HepG2 (cell line): ENCODE measurements around the gene FHIT. TPM values are rescaled to one million over a fixed set of nuclear protein-coding genes. Genes with fewer than 3 reads are reported as not detected.

Experiments
- ATAC-seq: fragments of 200-7000 bp; cut with Tn5 transposase; 3 replicates; pipeline ENCODE4 v1.9.1; 2020; ENCODE audit warnings: mild to moderate bottlenecking, moderate library complexity
- BruUV-seq: library from RNA; stranded (reverse); fragments of 400-500 nt; replicated peaks from 2 replicates; lab custom pipeline; 2021; lab: Mats Ljungman, UMichigan
- CTCF ChIA-PET: fragments of 300-600 bp; formaldehyde crosslinking; extraction: SDS; loops from one replicate; lab custom pipeline; 2021; ENCODE audit warnings: low total read pairs, inconsistent platforms, low intra/inter-chr PET ratio; lab: Yijun Ruan, JAX
- POLR2A ChIA-PET: fragments of 350-600 bp; sonication (Branson Sonifier 250); formaldehyde crosslinking; loops from one replicate; lab custom pipeline; 2020; ENCODE audit warnings: antibody characterized with exemption, inconsistent platforms; lab: Yijun Ruan, JAX
- DNase-seq: peaks from one replicate; pipeline ENCODE4 v3.0.0-alpha.2; 2015; ENCODE audit warnings: low spot score
- FAIRE-seq: peaks from 3 replicates; lab custom pipeline; 2011; peaks lifted over from hg19 to GRCh38; lab: Jason Lieb, UNC
- H2AFZ ChIP-seq: one replicate; pipeline ENCODE4 v1.6.1; 2011; ENCODE audit warnings: low read length, inconsistent platforms
- H3K27ac ChIP-seq: fragments of 300-600 bp; 3 replicates; pipeline ENCODE4 v1.8.0; 2011; ENCODE audit warnings: mixed run types, mild to moderate bottlenecking, mixed read lengths, low read length, inconsistent platforms; ENCODE audit not compliant: insufficient read depth; ENCODE audit errors: extremely low read length
- H3K27me3 ChIP-seq, 2 experiments: fragments of 200-600 bp in 1 of 2; 2 replicates in 1 of 2; 3 replicates in 1 of 2; pipeline versions ENCODE4 v1.6.0 to v1.8.0; 2011; ENCODE audit warnings: low read length in 2 of 2, mild to moderate bottlenecking in 2 of 2, moderate library complexity in 2 of 2, inconsistent platforms in 1 of 2; ENCODE audit not compliant: insufficient read depth in 2 of 2, control insufficient read depth in 1 of 2
- H3K36me3 ChIP-seq, 2 experiments: fragments of 200-600 bp in 1 of 2; replicated peaks in 1 of 2; 2 replicates in 1 of 2; 3 replicates in 1 of 2; pipeline versions ENCODE4 v1.5.1 to v1.8.0; 2011; ENCODE audit warnings: low read length in 2 of 2, inconsistent platforms in 1 of 2; ENCODE audit not compliant: insufficient read depth in 2 of 2, control insufficient read depth in 1 of 2
- H3K4me1 ChIP-seq: 2 replicates; pipeline ENCODE4 v1.5.1; 2012; ENCODE audit warnings: low read length, inconsistent platforms; ENCODE audit not compliant: insufficient read depth
- H3K4me2 ChIP-seq: 2 replicates; pipeline ENCODE4 v1.6.0; 2011; ENCODE audit warnings: low read depth, low read length, inconsistent platforms
- H3K4me3 ChIP-seq, 3 experiments: fragments of 200-600 bp in 1 of 3; sonication (generic), shearing (Covaris generic) in 1 of 3; replicated peaks in 1 of 3; 2 replicates each; pipeline ENCODE4 v1.5.1; 2011 to 2016; ENCODE audit warnings: low read length in 3 of 3, inconsistent platforms in 2 of 3, low read depth in 2 of 3, mild to moderate bottlenecking in 2 of 3, control low read depth in 1 of 3, mixed read lengths in 1 of 3; ENCODE audit not compliant: insufficient read depth in 1 of 3
- H3K79me2 ChIP-seq: one replicate; pipeline ENCODE4 v1.6.1; 2011; ENCODE audit warnings: low read length, inconsistent platforms; ENCODE audit not compliant: insufficient read depth
- H3K9ac ChIP-seq: 2 replicates; pipeline ENCODE4 v1.6.0; 2011; ENCODE audit warnings: mild to moderate bottlenecking, low read depth, low read length, inconsistent platforms; ENCODE audit not compliant: insufficient read depth
- H3K9me3 ChIP-seq: 2 replicates; pipeline ENCODE4 v1.5.1; 2012; ENCODE audit warnings: mild to moderate bottlenecking, low read length
- H4K20me1 ChIP-seq: 2 replicates; pipeline ENCODE4 v1.6.0; 2011; ENCODE audit warnings: inconsistent platforms, mild to moderate bottlenecking, low read length, moderate library complexity; ENCODE audit not compliant: insufficient read depth
- HIVEP1 ChIP-seq: sonication (generic); formaldehyde crosslinking; IDR thresholded peaks from 2 replicates; pipeline ENCODE4 v1.4.0; 2020; ENCODE audit warnings: mild to moderate bottlenecking, missing genetic modification reagents
- IRF2 ChIP-seq: IDR thresholded peaks from 2 replicates; pipeline ENCODE4 v1.6.1; 2018; ENCODE audit warnings: missing genetic modification reagents, missing compliant biosample characterization
- POGK ChIP-seq: sonication (generic); formaldehyde crosslinking; conservative IDR thresholded peaks from 2 replicates; pipeline ENCODE4 v1.8.0; 2022; ENCODE audit warnings: mild to moderate bottlenecking, moderate library complexity, missing genetic modification reagents
- SIN3B ChIP-seq: fragments of 150-350 bp; IDR thresholded peaks from 2 replicates; pipeline ENCODE4 v1.6.1; 2014; ENCODE audit warnings: low read length
- TAF15 ChIP-seq: fragments of 200-400 bp; formaldehyde crosslinking; IDR thresholded peaks from one replicate; pipeline ENCODE4 v1.6.1; 2018; ENCODE audit warnings: mild to moderate bottlenecking, low read depth, low read length; ENCODE audit not compliant: poor library complexity, severe bottlenecking
- ZNF781 ChIP-seq: sonication (generic); formaldehyde crosslinking; IDR thresholded peaks from 2 replicates; pipeline ENCODE4 v1.5.1; 2020; ENCODE audit warnings: borderline replicate concordance, mild to moderate bottlenecking, missing genetic modification reagents; ENCODE audit errors: not compliant biosample characterization
- WGBS: methylation state at CpG from one replicate; pipeline ENCODE4 v1.1.6; 2017; ENCODE audit warnings: low lambda C conversion rate; 5-methylcytosine and 5-hydroxymethylcytosine counted together
- in situ Hi-C: cut with HindIII; loops from 2 replicates; pipeline ENCODE4 v1.10.0; 2017; ENCODE audit warnings: low pct_unique_long_range_greater_than_20kb; ENCODE audit not compliant: extremely low pct_ligation_motif_present
- intact Hi-C: fragments of 100-400 bp; cut with micrococcal nuclease; formaldehyde crosslinking; loops from one replicate; pipeline ENCODE4 v1.10.0; 2022; ENCODE audit not compliant: unreplicated experiment
- polyA plus RNA-seq, 8 experiments: library from polyadenylated mRNA; depleted of rRNA in 3 of 8; stranded (reverse) in 7 of 8; unstranded in 1 of 8; fragments of >200 nt; fragmentation: Illumina TruSeq in 4 of 8; extraction: Trizol in 4 of 8; gene quantifications; 2 replicates each; pipeline versions ENCODE4 v1.2.1 to v1.2.3, GENCODE V29; 2011 to 2016; ENCODE audit warnings: low read depth in 4 of 8, missing spikeins in 1 of 8, mixed read lengths in 1 of 8; ENCODE audit not compliant: insufficient read depth in 1 of 8
- total RNA-seq, 5 experiments: library from RNA; depleted of rRNA; stranded (reverse); fragments of >200 nt; fragmentation: Illumina TruSeq; extraction: Trizol; gene quantifications; 2 replicates each; pipeline ENCODE4 v1.2.3, GENCODE V29; 2016; ENCODE audit warnings: low read depth in 1 of 5
- TF ChIP-seq, protein P1 (sequence below): sonication (generic); formaldehyde crosslinking; conservative IDR thresholded peaks from 2 replicates; pipeline ENCODE4 v1.4.0; 2020; ENCODE audit warnings: missing genetic modification reagents

Gene FHIT
- total and polyA plus RNA-seq, 2 of the 13 experiments (the other 11 are each of a cell fraction or from before 2014, with no cell fraction given), result 4.0 to 4.6 TPM

DNA sequence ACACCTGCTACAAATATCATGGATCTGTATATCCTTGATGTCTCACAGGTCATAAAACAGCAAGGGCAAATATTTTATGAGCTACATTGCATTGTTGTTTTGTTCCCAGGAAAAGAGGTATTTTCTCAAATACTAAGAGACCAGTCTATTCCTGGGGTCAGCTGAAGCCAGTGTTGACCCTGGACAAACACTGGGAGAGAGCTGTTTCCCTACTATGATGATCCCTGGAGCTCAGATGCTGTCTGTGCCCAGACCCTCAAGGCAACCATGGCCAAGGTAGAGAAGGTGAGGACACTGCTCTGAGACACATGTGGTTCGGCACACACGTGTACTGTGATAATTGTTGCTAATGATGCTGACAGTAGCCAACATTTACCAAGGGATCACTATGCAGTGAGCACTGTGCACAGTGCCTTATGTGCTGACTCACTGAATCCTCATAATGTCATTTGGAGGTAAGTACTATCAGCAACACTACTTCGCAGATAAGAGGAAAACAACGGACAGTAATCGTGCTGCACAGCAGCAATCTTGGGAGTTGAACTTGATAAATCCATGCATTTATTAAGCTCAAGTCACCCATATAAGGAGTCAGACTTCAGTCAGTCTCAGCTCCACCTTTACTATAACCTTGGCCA lies 943.6 kb downstream of the FHIT start:
- peak; percentile 78 for ATAC-seq
- H3K9ac ChIP-seq, result no peak overlapping the region
- TF ChIP-seq IRF2 (CRISPR knock-in tag) (no peak), POGK (CRISPR knock-in tag) (no peak), ZNF781 (CRISPR knock-in tag) (no peak)
- H3K9me3 ChIP-seq, result no peaks in the 10 kb centered on the region
- CTCF ChIA-PET, result no interaction called here
- no peaks in the 10 kb centered on the region for H3K79me2 ChIP-seq
- H3K27me3 ChIP-seq, result no peaks in the 10 kb centered on the region
- no TSS peak for BruUV-seq
- POLR2A ChIA-PET, result no interaction called here
- H3K27ac ChIP-seq, result no peak overlapping the region
- intact Hi-C loops, result no loop called here
- 66% methylated on average over 3 of the region's 5 CpGs for WGBS
- in situ Hi-C loops, result no loop called here
- no peaks in the 10 kb centered on the region for H4K20me1 ChIP-seq
- no peak overlapping the region for H3K4me3 ChIP-seq
- no peak for DNase-seq
- no peaks in the 10 kb centered on the region for H3K36me3 ChIP-seq
- H3K4me1 ChIP-seq, result no peaks in the 10 kb centered on the region
- no peak overlapping the region for H2AFZ ChIP-seq
- no peak overlapping the region for H3K4me2 ChIP-seq
- FAIRE-seq, result no peak

DNA sequence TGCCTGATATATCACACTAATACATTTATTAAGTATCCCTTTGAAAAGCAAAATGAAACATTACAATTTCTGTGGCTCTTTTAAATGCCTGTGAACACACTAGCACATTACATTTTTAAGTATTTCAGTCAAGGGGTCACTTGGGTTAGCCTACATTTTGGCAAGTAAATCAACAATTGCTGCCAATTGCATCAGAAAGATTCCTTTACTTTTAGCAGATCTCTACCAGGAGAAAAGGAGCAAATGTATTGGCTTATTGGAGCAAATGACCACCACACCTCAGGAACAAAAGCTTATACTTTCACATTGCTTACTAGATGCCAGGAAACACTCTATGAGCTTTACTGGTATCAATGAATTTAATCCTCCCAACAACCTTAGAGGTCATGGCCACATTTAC lies 947.1 kb downstream of the FHIT start:
- no peaks in the 10 kb centered on the region for H3K4me1 ChIP-seq
- H2AFZ ChIP-seq, result no peak overlapping the region
- no peak for FAIRE-seq
- DNase-seq, result no peak
- BruUV-seq, result no TSS peak
- H3K36me3 ChIP-seq, result no peaks in the 10 kb centered on the region
- in situ Hi-C loops, result no loop called here
- no peak overlapping the region for H3K4me2 ChIP-seq
- no peaks in the 10 kb centered on the region for H3K9me3 ChIP-seq
- H3K27me3 ChIP-seq, result no peaks in the 10 kb centered on the region
- H3K9ac ChIP-seq, result no peak overlapping the region
- H4K20me1 ChIP-seq, result no peaks in the 10 kb centered on the region
- intact Hi-C loops, result no loop called here
- H3K4me3 ChIP-seq, result no peak overlapping the region
- CTCF ChIA-PET, result no interaction called here
- TF ChIP-seq HIVEP1 (CRISPR knock-in tag) (no peak), SIN3B (no peak), TAF15 (no peak)
- TF ChIP-seq, protein P1, sequence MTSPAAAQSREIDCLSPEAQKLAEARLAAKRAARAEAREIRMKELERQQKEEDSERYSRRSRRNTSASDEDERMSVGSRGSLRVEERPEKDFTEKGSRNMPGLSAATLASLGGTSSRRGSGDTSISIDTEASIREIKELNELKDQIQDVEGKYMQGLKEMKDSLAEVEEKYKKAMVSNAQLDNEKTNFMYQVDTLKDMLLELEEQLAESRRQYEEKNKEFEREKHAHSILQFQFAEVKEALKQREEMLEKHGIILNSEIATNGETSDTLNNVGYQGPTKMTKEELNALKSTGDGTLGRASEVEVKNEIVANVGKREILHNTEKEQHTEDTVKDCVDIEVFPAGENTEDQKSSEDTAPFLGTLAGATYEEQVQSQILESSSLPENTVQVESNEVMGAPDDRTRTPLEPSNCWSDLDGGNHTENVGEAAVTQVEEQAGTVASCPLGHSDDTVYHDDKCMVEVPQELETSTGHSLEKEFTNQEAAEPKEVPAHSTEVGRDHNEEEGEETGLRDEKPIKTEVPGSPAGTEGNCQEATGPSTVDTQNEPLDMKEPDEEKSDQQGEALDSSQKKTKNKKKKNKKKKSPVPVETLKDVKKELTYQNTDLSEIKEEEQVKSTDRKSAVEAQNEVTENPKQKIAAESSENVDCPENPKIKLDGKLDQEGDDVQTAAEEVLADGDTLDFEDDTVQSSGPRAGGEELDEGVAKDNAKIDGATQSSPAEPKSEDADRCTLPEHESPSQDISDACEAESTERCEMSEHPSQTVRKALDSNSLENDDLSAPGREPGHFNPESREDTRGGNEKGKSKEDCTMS (CRISPR knock-in tag), result no peak
- no peak for ATAC-seq
- H3K27ac ChIP-seq, result no peak overlapping the region
- POLR2A ChIA-PET, result no interaction called here
- H3K79me2 ChIP-seq, result no peaks in the 10 kb centered on the region
